ENCODE data around the gene LAIR2. TPM values are rescaled to one million over a fixed set of nuclear protein-coding genes. Genes with fewer than 3 reads are reported as not detected.

The LAIR2 gene
- total RNA-seq, 3 donors from 2014 or later: not detected

DNA sequence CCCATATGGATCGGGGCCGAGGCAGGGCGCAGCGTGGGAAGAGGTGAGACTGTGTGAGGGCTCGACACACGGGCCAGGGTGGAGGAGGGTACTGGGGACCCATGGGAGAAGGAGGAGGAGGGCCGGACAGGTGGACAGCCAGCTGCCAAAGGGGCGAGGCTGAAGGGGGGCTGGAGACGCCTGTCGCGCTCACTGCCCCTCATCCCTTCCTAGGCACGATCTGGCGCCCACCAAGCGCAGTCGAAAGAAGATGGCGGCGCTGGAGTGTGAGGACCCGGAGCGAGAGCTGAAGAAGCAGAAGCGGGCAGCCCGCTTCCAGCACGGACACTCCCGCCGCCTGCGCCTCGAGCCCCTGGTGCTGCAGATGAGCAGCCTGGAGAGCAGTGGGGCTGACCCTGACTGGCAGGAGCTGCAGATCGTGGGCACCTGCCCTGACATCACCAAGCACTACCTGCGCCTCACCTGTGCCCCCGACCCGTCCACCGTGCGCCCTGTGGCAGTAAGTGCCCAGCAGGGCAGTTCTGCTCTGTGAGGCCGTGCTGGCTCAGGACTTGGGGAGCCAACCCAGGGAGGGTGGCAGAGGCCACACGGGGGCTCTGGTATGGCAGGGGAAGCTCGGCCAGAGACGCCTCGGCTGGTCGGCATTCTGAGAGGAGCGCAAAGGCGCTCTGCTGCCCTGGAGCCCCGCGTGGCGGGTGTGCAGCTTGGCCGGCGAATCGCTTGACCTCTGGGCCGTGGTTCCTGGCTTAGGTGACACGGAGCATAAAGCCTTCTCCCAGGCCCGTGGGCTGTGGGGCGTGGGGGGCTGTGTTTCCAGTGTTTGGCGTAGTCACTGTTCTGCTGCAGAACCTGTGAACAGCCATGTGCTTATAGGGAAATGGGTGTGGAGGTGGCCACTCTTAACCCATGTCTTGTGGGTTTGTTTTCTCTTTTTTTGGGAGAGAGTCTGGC, 45.9 kb upstream of the LAIR2 start:
- DNase-seq: peak in 1 of 3 donors; percentile 53
- ATAC-seq: no peak
- Histone ChIP-seq H3K4me3 (no peak overlapping the region), H3K4me1 (ENCODE audit: low read depth) (peaks cover 17% of the 10 kb centered on the region), H3K9me3 (no peaks in the 10 kb centered on the region), H3K36me3 (ENCODE audit: low read depth) (peaks cover 33% of the 10 kb centered on the region)
- intact Hi-C loops (cut with DNase I, micrococcal nuclease): no loop called here
- TF ChIP-seq, protein P1, sequence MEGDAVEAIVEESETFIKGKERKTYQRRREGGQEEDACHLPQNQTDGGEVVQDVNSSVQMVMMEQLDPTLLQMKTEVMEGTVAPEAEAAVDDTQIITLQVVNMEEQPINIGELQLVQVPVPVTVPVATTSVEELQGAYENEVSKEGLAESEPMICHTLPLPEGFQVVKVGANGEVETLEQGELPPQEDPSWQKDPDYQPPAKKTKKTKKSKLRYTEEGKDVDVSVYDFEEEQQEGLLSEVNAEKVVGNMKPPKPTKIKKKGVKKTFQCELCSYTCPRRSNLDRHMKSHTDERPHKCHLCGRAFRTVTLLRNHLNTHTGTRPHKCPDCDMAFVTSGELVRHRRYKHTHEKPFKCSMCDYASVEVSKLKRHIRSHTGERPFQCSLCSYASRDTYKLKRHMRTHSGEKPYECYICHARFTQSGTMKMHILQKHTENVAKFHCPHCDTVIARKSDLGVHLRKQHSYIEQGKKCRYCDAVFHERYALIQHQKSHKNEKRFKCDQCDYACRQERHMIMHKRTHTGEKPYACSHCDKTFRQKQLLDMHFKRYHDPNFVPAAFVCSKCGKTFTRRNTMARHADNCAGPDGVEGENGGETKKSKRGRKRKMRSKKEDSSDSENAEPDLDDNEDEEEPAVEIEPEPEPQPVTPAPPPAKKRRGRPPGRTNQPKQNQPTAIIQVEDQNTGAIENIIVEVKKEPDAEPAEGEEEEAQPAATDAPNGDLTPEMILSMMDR (IDR thresholded peaks at IDR 0.05): no peak

DNA sequence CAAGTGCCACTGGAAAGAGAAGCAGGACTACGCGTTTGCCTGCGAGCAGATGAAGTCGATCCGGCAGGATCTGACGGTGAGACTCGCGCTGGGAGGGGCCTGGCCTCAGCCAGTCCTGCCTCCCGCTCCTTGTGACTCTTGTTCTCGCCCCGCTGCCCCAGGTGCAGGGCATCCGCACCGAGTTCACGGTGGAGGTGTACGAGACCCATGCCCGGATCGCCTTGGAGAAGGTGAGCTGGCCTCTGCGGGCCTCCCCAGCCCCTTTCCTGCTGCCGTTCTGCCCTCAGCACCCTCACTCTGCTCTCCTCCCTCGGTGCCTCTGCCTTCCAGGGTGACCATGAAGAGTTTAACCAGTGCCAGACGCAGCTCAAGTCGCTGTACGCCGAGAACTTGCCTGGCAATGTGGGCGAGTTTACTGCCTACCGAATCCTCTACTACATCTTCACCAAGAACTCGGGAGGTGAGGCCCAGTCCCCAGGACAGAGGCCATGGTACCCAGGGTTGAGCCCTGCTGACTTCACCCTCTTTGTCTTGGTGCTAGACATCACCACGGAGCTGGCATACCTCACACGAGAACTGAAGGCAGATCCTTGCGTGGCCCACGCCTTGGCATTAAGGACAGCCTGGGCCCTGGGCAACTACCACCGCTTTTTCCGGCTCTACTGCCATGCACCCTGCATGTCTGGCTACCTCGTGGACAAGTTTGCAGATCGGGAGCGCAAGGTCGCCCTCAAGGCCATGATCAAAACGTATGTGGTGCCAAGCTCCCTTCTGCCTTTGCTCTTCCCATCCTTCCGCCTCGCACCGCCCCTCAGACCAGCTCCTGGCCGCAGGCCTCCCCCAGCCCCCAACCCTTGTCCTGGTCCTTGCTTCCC, 44.6 kb upstream of the LAIR2 start:
- Histone ChIP-seq H3K36me3 (ENCODE audit: low read depth) (peaks cover 33% of the 10 kb centered on the region), H3K4me3 (no peak overlapping the region), H3K4me1 (ENCODE audit: low read depth) (peaks cover 29% of the 10 kb centered on the region), H3K9me3 (no peaks in the 10 kb centered on the region)
- ATAC-seq (no peak), DNase-seq (peak in 1 of 3 donors; percentile 48)
- TF ChIP-seq, protein P1 (IDR thresholded peaks at IDR 0.05): no peak
- intact Hi-C loops (cut with DNase I, micrococcal nuclease): no loop called here

DNA sequence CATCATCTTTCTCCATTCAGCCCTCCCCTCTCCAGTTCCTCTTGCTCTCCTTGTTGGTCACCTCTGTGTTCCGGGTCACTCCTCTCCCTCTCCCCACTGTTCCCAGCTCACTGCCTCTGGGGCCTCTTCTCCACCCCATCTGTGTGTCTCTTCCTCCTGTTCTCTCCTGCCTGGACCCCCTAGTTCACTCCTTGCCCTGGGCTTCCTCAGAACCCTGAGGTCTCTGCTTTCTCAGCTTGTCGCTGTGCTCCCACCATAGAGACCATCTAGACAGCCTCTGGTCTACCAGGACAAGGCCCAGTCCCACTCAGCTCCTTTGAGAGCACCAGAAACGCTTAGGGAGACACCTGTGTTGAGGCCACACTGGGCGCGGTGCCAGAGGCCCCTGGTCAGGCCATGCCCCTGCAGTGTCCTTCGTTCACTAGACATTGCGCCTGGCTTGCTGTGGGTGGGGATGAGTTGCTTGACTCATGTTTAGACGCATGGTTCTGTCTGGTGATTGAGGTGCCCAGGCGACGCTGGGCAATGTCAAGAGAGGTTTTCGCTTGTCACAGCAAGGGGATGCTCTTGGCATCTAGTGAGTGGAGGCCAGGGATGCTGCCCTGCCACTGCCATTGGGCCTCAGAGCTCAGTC, 43.9 kb upstream of the LAIR2 start:
- H3K36me3 ChIP-seq (ENCODE audit: low read depth): peaks cover 33% of the 10 kb centered on the region
- intact Hi-C loops (cut with DNase I, micrococcal nuclease): no loop called here

DNA sequence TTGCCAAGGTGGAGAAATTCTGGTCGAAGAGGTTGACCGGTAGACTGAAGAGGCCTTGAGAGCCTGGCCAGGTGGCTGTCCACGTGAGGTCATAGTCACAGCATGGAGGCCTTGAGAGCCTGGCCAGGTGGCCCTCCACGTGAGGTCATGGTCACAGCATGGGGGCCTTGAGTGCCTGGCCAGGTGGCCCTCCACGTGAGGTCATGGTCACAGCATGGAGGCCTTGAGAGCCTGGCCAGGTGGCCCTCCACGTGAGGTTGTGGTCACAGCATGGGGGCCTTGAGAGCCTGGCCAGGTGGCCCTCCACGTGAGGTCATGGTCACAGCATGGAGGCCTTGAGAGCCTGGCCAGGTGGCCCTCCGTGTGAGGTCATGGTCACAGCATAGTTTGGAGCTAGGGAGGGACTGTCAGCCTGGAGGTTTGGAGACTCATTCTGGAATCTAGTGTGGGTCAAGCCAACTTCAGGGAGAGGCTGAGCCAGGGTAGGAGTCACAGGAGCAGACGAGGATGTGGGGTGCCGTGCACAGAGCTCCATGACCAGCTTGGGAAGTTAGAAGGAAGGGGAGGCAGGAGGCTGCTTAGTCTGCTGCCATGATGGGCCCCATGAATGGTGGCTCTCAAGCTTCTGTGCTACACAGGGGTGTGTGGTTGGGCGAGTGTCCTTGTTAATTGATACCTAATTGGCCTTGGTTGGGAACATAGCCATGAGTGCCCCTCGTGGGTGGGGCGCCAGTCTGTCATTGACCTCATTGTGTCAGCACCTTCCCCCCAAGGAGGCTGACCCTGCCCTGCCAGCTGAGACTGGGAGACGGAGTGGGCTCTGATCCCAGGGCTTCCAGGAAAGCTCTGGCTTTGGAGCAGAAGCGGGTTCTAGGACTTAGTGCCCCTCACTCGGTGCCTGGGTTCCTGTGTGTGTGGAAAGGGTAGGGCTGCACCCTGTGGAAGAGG, 43.1 kb upstream of the LAIR2 start:
- H3K4me3 ChIP-seq: no peak overlapping the region
- intact Hi-C loops (cut with DNase I, micrococcal nuclease): no loop called here
- peak in 1 of 3 donors; percentile 49 for DNase-seq
- H3K36me3 ChIP-seq (ENCODE audit: low read depth): peaks cover 28% of the 10 kb centered on the region
- no peaks in the 10 kb centered on the region for H3K9me3 ChIP-seq
- H3K4me1 ChIP-seq (ENCODE audit: low read depth): peaks cover 38% of the 10 kb centered on the region
- TF ChIP-seq, protein P1 (IDR thresholded peaks at IDR 0.05): no peak
- no peak for ATAC-seq

More for the DNA sequence above, 43.9 kb upstream of the LAIR2 start:
- Histone ChIP-seq H3K4me1 (ENCODE audit: low read depth) (peaks cover 30% of the 10 kb centered on the region), H3K4me3 (no peak overlapping the region), H3K9me3 (no peaks in the 10 kb centered on the region)
- ATAC-seq: no peak
- peak in 1 of 3 donors; percentile 49 for DNase-seq
- TF ChIP-seq, protein P1 (IDR thresholded peaks at IDR 0.05): no peak

Measured in mucosa of descending colon (tissue), 3 donors.